Hepatocyte (in vitro differentiated cells): ENCODE results near the gene KCP. TPM values are rescaled to one million over a fixed set of nuclear protein-coding genes. Genes with fewer than 3 reads are reported as not detected.

Source experiments
- DNase-seq: peaks from one replicate; pipeline ENCODE4 v3.0.0-alpha.2; 2016; ENCODE audit warnings: low spot score
- H2AFZ ChIP-seq: fragments of 200-600 bp; sonication (generic); 2 replicates; pipeline ENCODE4 v1.6.0; 2016; ENCODE audit warnings: antibody characterized with exemption, mild to moderate bottlenecking
- H3K27ac ChIP-seq: fragments of 200-600 bp; sonication (generic); 2 replicates; pipeline ENCODE4 v1.5.1; 2016; ENCODE audit warnings: mild to moderate bottlenecking
- H3K27me3 ChIP-seq: fragments of 200-600 bp; sonication (generic); 2 replicates; pipeline ENCODE4 v1.6.1; 2016
- H3K36me3 ChIP-seq: fragments of 200-600 bp; sonication (generic); replicated peaks from 2 replicates; pipeline ENCODE4 v1.5.1; 2016; ENCODE audit warnings: low read depth; ENCODE audit not compliant: insufficient read depth
- H3K4me1 ChIP-seq: fragments of 200-600 bp; sonication (generic); 2 replicates; pipeline ENCODE4 v1.5.1; 2016; ENCODE audit warnings: mild to moderate bottlenecking, moderate library complexity; ENCODE audit not compliant: insufficient read depth
- H3K4me2 ChIP-seq: fragments of 200-600 bp; sonication (generic); 2 replicates; pipeline ENCODE4 v1.6.0; 2016
- H3K4me3 ChIP-seq: fragments of 200-600 bp; sonication (generic); 2 replicates; pipeline ENCODE4 v1.5.1; 2016; ENCODE audit warnings: mild to moderate bottlenecking
- H3K79me2 ChIP-seq: fragments of 200-600 bp; sonication (generic); 2 replicates; pipeline ENCODE4 v1.6.0; 2017; ENCODE audit warnings: mild to moderate bottlenecking
- H3K9me2 ChIP-seq: fragments of 200-600 bp; sonication (generic); replicated peaks from 2 replicates; pipeline ENCODE4 v1.6.0; 2017; ENCODE audit warnings: mild to moderate bottlenecking; ENCODE audit not compliant: insufficient read depth
- H3K9me3 ChIP-seq: fragments of 200-600 bp; sonication (generic); 2 replicates; pipeline ENCODE4 v1.5.1; 2016; ENCODE audit warnings: low read depth, mild to moderate bottlenecking
- H4K20me1 ChIP-seq: fragments of 200-600 bp; sonication (generic); 2 replicates; pipeline ENCODE4 v1.6.0; 2016; ENCODE audit warnings: mild to moderate bottlenecking; ENCODE audit not compliant: insufficient read depth, poor library complexity, severe bottlenecking
- CTCF ChIP-seq: fragments of 200-600 bp; sonication (generic); IDR thresholded peaks from 2 replicates; pipeline ENCODE4 v1.5.1; 2016; ENCODE audit warnings: antibody characterized with exemption, mild to moderate bottlenecking; ENCODE audit not compliant: poor library complexity
- EZH2 ChIP-seq: fragments of 200-600 bp; sonication (generic); IDR thresholded peaks from 2 replicates; pipeline ENCODE4 v1.6.1; 2016; ENCODE audit warnings: antibody characterized with exemption, mild to moderate bottlenecking, borderline replicate concordance
- EZH2phosphoT487 ChIP-seq: fragments of 200-600 bp; sonication (generic); IDR thresholded peaks from one replicate; pipeline ENCODE4 v1.6.1; 2018; ENCODE audit warnings: antibody characterized with exemption, mild to moderate bottlenecking, low read depth, moderate library complexity; ENCODE audit not compliant: unreplicated experiment, severe bottlenecking
- WGBS: methylation state at CpG from one replicate; pipeline ENCODE4 v1.1.6; 2016; ENCODE audit warnings: low lambda C conversion rate; ENCODE audit errors: missing lambda C conversion rate; 5-methylcytosine and 5-hydroxymethylcytosine counted together
- polyA plus RNA-seq: library from polyadenylated mRNA; unstranded; fragments of >200 nt; fragmentation: Nextera tagmentation; extraction: Ambion mirVana; gene quantifications from 2 replicates; pipeline ENCODE4 v1.2.1, GENCODE V29; 2016
- total RNA-seq: library from RNA; depleted of rRNA; stranded (reverse); fragments of >200 nt; gene quantifications from 2 replicates; pipeline ENCODE4 v1.2.3, GENCODE V29; 2014

The KCP gene
- total and polyA plus RNA-seq, 2 experiments from 2014 or later = 0.40 to 2.4 TPM

DNA sequence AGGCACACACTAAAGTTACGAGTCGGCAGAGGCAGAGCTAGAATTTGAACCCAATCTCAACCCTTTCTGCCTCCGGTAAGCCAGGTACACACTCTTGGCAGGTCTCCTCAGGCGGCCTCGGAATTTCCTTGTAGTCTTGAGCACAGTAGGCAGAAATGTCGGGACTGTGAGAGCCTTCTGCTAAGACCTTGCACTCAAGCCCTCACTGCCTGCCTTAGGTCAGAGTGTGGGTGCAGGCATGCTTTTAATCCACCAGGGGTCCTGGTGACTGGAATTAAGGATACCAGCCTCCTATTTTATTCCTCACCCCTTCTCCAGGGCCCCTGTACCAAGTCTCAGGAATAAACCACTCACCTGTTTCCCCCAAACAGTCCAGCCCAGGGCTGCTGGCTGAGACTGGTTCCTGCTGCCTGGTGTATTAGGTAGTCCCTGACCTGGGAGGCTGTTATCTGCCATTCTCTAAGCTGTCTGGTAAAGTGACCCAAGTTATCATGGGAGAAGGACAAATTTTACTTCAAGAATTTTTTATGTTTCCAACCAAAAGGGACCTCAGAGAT is 47.0 kb downstream of the KCP start:
- peak overlapping the region; percentile 84 for H3K27ac ChIP-seq
- no peaks in the 10 kb centered on the region for H3K9me2 ChIP-seq
- H4K20me1 ChIP-seq = peaks cover 45% of the 10 kb centered on the region
- peak; percentile 44 for TF ChIP-seq CTCF
- TF ChIP-seq EZH2phosphoT487 = no peak
- H3K4me1 ChIP-seq = peaks cover 15% of the 10 kb centered on the region
- peak overlapping the region; percentile 82 for H3K4me2 ChIP-seq
- no peaks in the 10 kb centered on the region for H3K9me3 ChIP-seq
- WGBS = 2% methylated on average over 6 of the region's 6 CpGs
- peak; percentile 78 for DNase-seq
- no peaks in the 10 kb centered on the region for H3K27me3 ChIP-seq
- H3K36me3 ChIP-seq = no peaks in the 10 kb centered on the region
- H3K79me2 ChIP-seq = peaks cover 29% of the 10 kb centered on the region
- peak overlapping the region; percentile 51 for H2AFZ ChIP-seq
- H3K4me3 ChIP-seq = peak overlapping the region; percentile 52

GRCh38 chr7:128862571-128863432 is 47.7 kb downstream of the KCP start, which contains the start of gene ATP6V1F:
TSS of gene ATP6V1F (plus strand) at chr7:128862856. CDS start at chr7:128862905, 49 bp downstream.
- Histone ChIP-seq H4K20me1 (peaks cover 38% of the 10 kb centered on the region), H3K4me3 (peak within 1 kb of the TSS; percentile 52), H3K27ac (peak within 1 kb of the TSS; percentile 84), H2AFZ (peak within 1 kb of the TSS; percentile 51), H3K4me2 (peak within 1 kb of the TSS; percentile 82), H3K27me3 (no peaks in the 10 kb centered on the region), H3K9me2 (no peaks in the 10 kb centered on the region), H3K79me2 (peaks cover 29% of the 10 kb centered on the region), H3K9me3 (no peaks in the 10 kb centered on the region), H3K4me1 (peaks cover 12% of the 10 kb centered on the region), H3K36me3 (no peaks in the 10 kb centered on the region)
- TF ChIP-seq EZH2 = no peak
- TF ChIP-seq EZH2phosphoT487 = no peak
- no peak for TF ChIP-seq CTCF
- DNase-seq = peak; percentile 98
- WGBS = under 1% methylated on average over 65 of the region's 65 CpGs

DNA sequence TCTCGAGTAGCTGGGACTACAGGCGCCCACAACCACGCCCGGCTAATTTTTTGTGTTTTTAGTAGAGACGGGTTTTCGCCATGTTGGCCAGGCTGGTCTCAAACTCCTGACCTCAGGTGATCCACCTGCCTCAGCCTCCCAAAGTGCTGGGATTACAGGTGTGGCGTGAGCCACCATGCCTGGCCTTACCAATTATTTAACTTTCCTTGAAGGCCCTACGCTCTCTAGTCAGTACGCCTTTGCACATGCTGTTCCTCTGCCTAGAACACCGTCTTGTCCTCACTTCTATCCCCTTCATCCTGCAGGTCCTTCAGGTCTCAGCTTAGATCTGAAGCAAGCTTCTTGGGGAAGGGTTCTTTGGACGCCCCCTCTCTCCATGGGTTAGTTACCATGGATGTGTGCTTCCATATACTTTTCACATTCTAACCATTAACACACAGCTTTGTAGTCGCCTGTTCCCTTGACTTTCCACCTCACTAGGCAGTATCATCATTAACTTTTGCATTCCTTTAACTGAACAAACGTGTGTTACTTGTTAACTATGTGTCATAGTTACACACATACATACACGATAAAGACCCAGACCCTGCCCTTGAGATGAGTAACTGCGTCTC is 48.4 kb downstream of the KCP start:
- 74% methylated on average over 15 of the region's 15 CpGs for WGBS
- H3K9me2 ChIP-seq = no peaks in the 10 kb centered on the region

More for the DNA sequence above, 48.4 kb downstream of the KCP start:
- H3K36me3 ChIP-seq = no peaks in the 10 kb centered on the region
- H2AFZ ChIP-seq = peak overlapping the region; percentile 12
- TF ChIP-seq EZH2phosphoT487 = no peak
- H3K27me3 ChIP-seq = no peaks in the 10 kb centered on the region
- peaks cover 7% of the 10 kb centered on the region for H3K4me1 ChIP-seq
- no peaks in the 10 kb centered on the region for H3K9me3 ChIP-seq
- peak overlapping the region; percentile 62 for H3K4me2 ChIP-seq
- DNase-seq = no peak
- H4K20me1 ChIP-seq = peaks cover 32% of the 10 kb centered on the region
- peaks cover 25% of the 10 kb centered on the region for H3K79me2 ChIP-seq
- H3K4me3 ChIP-seq = no peak overlapping the region
- peak overlapping the region; percentile 0 for H3K27ac ChIP-seq
